Omental fat pad (tissue), 4 donors: Measurements from ENCODE around the gene FUZ. TPM values are rescaled to one million over a fixed set of nuclear protein-coding genes. Genes with fewer than 3 reads are reported as not detected.

Source experiments
- ATAC-seq: fragments of 150-250 bp; one replicate; pipeline ENCODE4 v1.9.1; 2016; ENCODE audit warnings: mild to moderate bottlenecking, moderate library complexity; ENCODE audit not compliant: low FRiP score
- DNase-seq: peaks from one replicate; pipeline ENCODE4 v3.0.0-alpha.2; 2019; ENCODE audit warnings: low spot score
- CTCF ChIP-seq, 3 donors: fragments of 450-650 bp; IDR thresholded peaks; one replicate each; pipeline ENCODE4 v1.5.1; 2016 to 2017; ENCODE audit warnings: antibody characterized with exemption in 3 of 3, mild to moderate bottlenecking in 3 of 3, moderate library complexity in 2 of 3
- total RNA-seq, 4 donors: library from RNA; depleted of rRNA; stranded (reverse); fragments of >200 nt; gene quantifications; one replicate each; pipeline ENCODE4 v1.1.0, GENCODE V29; 2016

Gene FUZ
- total RNA-seq, 4 donors from 2014 or later, result 10.2 to 20.3 (median 17.0) TPM

DNA sequence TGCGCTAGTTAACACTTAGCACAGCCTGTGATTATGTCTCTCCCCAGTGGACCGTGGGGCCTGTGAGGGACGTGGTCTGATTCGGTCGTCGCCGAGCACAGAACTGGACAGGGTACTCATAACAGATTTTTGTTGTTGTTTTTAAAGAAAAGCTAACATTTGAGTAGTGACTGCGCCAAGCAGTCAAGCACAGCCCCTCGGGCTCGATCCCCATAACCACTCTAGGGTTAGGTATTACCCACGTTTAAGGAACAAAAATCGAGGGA lies 37.1 kb upstream of the FUZ start:
- DNase-seq (no peak), ATAC-seq (peak; percentile 4)
- TF ChIP-seq CTCF (IDR thresholded peaks at IDR 0.05), result no peak

DNA sequence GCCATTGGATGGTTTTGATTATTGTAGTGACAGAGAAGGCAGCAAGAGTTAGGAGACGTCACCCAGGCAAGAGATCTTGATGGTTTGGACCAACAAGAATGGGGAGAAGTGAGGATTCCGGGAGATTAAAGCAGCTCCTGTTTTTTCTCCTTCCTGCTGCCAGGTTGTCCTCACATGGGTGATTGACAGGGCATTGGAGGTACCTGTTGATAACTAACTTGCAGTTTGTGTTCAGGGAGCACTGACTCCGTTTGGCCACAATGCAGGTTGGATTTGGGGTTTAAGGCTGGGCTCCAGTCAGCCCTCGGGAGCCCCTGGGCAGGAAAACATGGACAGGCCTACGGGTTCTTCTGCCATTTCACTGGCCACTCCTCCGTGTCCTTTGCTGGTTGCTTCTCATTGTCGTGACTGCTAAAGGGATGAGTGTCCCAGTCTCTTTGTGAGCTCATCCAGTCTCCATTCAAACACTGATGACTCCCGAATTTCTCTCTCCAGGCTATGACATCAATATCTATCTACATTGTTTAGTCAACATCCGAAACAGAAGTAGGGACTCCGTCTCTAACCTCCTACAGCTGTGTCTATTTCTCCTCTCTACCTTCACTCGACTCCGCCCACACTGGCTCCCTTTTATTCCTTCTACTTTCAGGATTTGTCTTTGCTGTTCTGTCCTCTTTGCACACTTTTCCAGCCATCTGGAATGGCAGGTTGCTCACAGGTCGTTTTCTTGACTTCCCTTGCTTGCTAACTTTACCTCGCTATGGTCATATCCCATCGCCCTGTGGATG lies 36.5 kb upstream of the FUZ start:
- DNase-seq (no peak), ATAC-seq (no peak)
- no peak for TF ChIP-seq CTCF (IDR thresholded peaks at IDR 0.05)

DNA sequence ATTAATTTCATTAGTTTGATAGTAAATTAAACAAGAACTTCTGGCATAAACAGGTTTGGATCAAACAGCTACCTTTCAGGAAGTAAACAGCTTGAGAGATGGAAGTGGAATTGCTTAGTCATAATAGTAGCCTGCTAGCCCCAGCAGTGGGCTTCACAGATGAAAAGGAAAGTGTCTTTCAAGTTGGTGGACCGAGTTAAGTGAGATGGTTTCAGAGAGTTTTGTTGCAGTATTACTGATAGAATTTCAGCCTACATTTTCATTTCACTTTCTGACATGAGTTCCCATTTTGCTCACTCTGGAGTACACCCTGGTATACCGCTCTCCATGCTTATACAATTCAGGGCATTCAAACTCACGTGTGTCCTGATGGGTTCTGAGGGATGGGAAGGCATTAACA lies 35.8 kb upstream of the FUZ start:
- ATAC-seq, result no peak
- DNase-seq, result no peak
- TF ChIP-seq CTCF (IDR thresholded peaks at IDR 0.05), result no peak

DNA sequence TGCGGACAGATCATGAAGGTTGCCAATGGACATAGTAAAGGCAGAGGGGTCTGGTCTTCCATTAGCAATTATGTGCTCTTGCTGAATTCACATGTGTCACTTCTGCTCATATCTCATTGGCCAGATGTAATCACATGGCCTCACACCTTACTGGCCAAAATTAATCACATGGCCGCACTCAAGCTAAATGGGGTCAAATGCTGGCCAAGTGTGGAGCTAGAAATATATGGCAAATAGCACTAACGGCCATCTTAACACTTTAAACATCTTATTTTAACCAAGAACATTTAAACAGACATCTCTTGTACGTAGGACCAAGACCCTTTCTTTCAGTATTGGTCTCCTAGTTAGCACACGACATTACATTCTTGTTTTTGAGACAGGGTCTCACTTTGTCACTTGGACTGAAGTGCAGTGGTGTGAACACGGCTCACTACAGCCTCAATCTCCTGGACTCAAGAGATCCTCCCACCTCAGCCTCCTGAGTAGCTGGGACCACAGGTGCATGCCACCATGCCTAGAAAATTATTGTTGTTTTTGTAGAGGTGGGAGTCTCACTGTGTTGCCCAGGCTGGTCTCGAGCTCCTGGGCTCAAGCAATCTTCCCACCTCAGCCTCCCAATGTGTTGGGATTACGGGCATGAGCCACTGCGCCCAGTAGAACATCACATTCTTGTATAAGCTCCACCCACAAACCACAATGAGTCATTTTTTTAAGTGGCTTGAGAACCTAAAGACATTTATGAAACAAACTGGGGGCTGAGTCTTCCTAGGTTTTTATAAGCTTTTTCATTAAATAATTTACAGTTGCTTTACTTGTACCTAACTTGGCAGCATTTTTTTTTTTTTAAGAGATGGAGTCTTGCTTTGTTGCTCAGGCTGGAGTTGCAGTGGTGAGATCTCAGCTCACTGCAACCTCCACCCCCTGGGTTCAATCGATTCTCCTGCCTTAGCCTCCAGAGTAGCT lies 34.9 kb upstream of the FUZ start:
- ATAC-seq (no peak), DNase-seq (no peak)
- no peak for TF ChIP-seq CTCF (IDR thresholded peaks at IDR 0.05)

- DNase-seq, result no peak
- TF ChIP-seq CTCF (IDR thresholded peaks at IDR 0.05), result no peak
- no peak for ATAC-seq
Measured at GRCh38 chr19:49846408-49846807, 33.3 kb upstream of the FUZ start.

- no peak for DNase-seq
- no peak for TF ChIP-seq CTCF (IDR thresholded peaks at IDR 0.05)
- no peak for ATAC-seq
Measured at GRCh38 chr19:49845414-49845813, 32.3 kb upstream of the FUZ start.
